Measurements from ENCODE around the gene CYBB. TPM values are rescaled to one million over a fixed set of nuclear protein-coding genes. Genes with fewer than 3 reads are reported as not detected.

CYBB gene
- total and polyA plus RNA-seq, 3 donors from 2014 or later, result 1.3 to 15.7 (median 4.2) TPM

- H3K36me3 ChIP-seq (ENCODE audit: low read depth, missing control alignments), result no peaks in the 10 kb centered on the region
- no peak for DNase-seq
- H3K27me3 ChIP-seq, result no peaks in the 10 kb centered on the region
- H3K9me3 ChIP-seq, result no peaks in the 10 kb centered on the region
- H3K4me3 ChIP-seq, result no peak overlapping the region
- H3K27ac ChIP-seq, result no peak overlapping the region
- 82 to 83% methylated on average over 4 of the region's 4 CpGs for WGBS, 2 donors
- TF ChIP-seq POLR2A (IDR thresholded peaks at IDR 0.05) (no peak), CTCF (IDR thresholded peaks at IDR 0.05) (no peak)
- intact Hi-C loops (cut with DNase I; ENCODE audit: low total_unique reads), result no loop called here
- no peaks in the 10 kb centered on the region for H3K4me1 ChIP-seq
These were observed 1.2 kb downstream of the CYBB start for GRCh38 chrX:37781081-37781480.

- no peaks in the 10 kb centered on the region for H3K36me3 ChIP-seq (ENCODE audit: low read depth, missing control alignments)
- whole genome bisulfite sequencing, 2 donors, result 80 to 100% methylated on average over 3 of the region's 3 CpGs
- intact Hi-C loops (cut with DNase I; ENCODE audit: low total_unique reads), result no loop called here
- TF ChIP-seq CTCF (IDR thresholded peaks at IDR 0.05) (no peak), POLR2A (IDR thresholded peaks at IDR 0.05) (no peak)
- H3K27ac ChIP-seq, result no peak overlapping the region
- H3K27me3 ChIP-seq, result no peaks in the 10 kb centered on the region
- no peak overlapping the region for H3K4me3 ChIP-seq
- DNase-seq, result no peak
- no peaks in the 10 kb centered on the region for H3K4me1 ChIP-seq
- H3K9me3 ChIP-seq, result no peaks in the 10 kb centered on the region
These were observed 2.0 kb downstream of the CYBB start for GRCh38 chrX:37781814-37782213.

DNA sequence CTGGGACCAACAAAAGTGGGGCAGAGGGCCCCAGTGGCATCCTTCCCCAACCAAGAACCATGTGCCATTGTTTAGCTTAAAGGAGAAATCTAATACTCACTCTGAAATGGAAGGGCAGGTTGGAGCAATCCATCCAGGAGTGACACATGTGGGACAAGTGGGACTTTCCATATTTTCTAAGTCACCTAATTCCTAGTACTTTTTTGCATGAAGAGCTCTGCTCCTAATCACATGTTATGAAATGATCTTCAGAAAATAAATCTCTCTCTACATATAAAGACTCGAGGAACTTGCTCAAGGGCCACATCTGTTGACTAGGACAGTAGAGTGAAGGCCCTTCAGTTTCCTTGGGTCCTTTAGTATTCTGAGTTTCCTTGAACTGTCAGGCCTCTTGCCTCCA lies 2.5 kb downstream of the CYBB start:
- Histone ChIP-seq H3K9me3 (no peaks in the 10 kb centered on the region), H3K27ac (no peak overlapping the region), H3K4me1 (no peaks in the 10 kb centered on the region), H3K4me3 (no peak overlapping the region), H3K27me3 (no peaks in the 10 kb centered on the region), H3K36me3 (ENCODE audit: low read depth, missing control alignments) (no peaks in the 10 kb centered on the region)
- 60 to 90% methylated on average over 1 of the region's 1 CpG for WGBS, 2 donors
- TF ChIP-seq POLR2A (IDR thresholded peaks at IDR 0.05), result no peak
- no peak for TF ChIP-seq CTCF (IDR thresholded peaks at IDR 0.05)
- no peak for DNase-seq
- intact Hi-C loops (cut with DNase I; ENCODE audit: low total_unique reads), result no loop called here

DNA sequence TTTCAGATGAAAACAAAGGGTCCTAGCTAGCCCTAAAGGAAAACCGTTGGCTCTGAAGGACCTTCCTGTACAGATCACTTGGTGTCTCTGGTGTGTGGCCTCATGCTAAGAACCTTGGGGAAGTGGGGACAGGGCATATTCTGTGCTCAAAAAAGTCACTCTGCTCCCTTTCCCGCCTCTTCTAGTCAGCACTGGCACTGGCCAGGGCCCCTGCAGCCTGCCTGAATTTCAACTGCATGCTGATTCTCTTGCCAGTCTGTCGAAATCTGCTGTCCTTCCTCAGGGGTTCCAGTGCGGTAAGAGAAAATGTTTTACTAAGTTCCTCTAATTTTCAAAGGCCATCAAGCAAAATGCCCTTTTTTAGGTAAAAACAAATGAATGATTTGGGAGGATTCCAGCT lies 3.4 kb downstream of the CYBB start:
- TF ChIP-seq CTCF (IDR thresholded peaks at IDR 0.05) (no peak), POLR2A (IDR thresholded peaks at IDR 0.05) (no peak)
- intact Hi-C loops (cut with DNase I; ENCODE audit: low total_unique reads), result no loop called here
- Histone ChIP-seq H3K27me3 (no peaks in the 10 kb centered on the region), H3K4me3 (no peak overlapping the region), H3K36me3 (ENCODE audit: low read depth, missing control alignments) (no peaks in the 10 kb centered on the region), H3K4me1 (no peaks in the 10 kb centered on the region), H3K27ac (no peak overlapping the region), H3K9me3 (no peaks in the 10 kb centered on the region)
- 85 to 100% methylated on average over 2 to 4 of the region's 4 CpGs for WGBS, 2 donors
- DNase-seq, result no peak

DNA sequence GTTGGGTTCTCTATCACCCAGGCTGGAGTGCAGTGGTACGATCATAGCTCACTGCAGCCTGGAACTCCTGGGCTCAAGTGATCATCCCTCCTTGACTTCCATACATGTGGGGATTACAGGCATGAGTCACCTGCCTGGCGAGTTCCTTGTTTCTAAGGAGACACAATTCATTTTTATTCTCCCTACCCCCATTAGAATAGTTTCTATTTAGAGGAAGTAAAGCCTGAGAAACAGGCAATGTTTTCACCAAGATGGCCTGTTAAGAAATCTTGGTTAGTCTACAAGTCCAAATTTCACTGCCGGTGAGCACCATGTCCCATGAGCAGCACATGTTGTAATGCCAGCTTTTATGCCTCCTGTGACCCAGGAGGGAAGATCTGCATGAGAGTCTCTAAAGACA lies 5.7 kb downstream of the CYBB start:
- H3K9me3 ChIP-seq, result no peaks in the 10 kb centered on the region
- no peak for DNase-seq
- no peak for TF ChIP-seq CTCF (IDR thresholded peaks at IDR 0.05)
- H3K4me1 ChIP-seq, result no peaks in the 10 kb centered on the region
- no peaks in the 10 kb centered on the region for H3K27me3 ChIP-seq
- no peak overlapping the region for H3K4me3 ChIP-seq
- H3K36me3 ChIP-seq (ENCODE audit: low read depth, missing control alignments), result no peaks in the 10 kb centered on the region
- 80 to 84% methylated on average over 3 of the region's 3 CpGs for WGBS, 2 donors
- intact Hi-C loops (cut with DNase I; ENCODE audit: low total_unique reads), result no loop called here
- H3K27ac ChIP-seq, result no peak overlapping the region

All from testis (tissue), 3 donors.